Activated CD8-positive, alpha-beta memory T cell treated with anti-CD3 and anti-CD28 coated beads for 4 hours (primary cell): ENCODE results near the gene WDR37.
"Not testable (repeated sequence)": the region's sequence is repeated elsewhere in the genome, so short reads cannot be mapped to it uniquely, and the experiment has no call there.

Experiments
- DNase-seq, 2 donors: peaks; one replicate each; pipeline ENCODE4 v3.0.0-alpha.2; 2020; ENCODE audit warnings: low read depth in 2 of 2

Gene WDR37

GRCh38 chr10:1153251-1153763 lies 97.1 kb downstream of the WDR37 start:
- no peak for DNase-seq

GRCh38 chr10:1153805-1154351 lies 97.7 kb downstream of the WDR37 start:
- DNase-seq = no peak

GRCh38 chr10:1154531-1155295 lies 98.5 kb downstream of the WDR37 start:
- no peak for DNase-seq

- DNase-seq = no peak
These were observed 99.8 kb downstream of the WDR37 start for GRCh38 chr10:1155791-1156615.

- DNase-seq = no peak
These were observed 100.4 kb downstream of the WDR37 start for GRCh38 chr10:1156616-1156886.

GRCh38 chr10:1156921-1157614 lies 100.9 kb downstream of the WDR37 start:
- DNase-seq = no peak

- DNase-seq = no peak
These were observed 101.4 kb downstream of the WDR37 start for GRCh38 chr10:1157615-1157933.

- DNase-seq = no peak
These were observed 101.9 kb downstream of the WDR37 start for GRCh38 chr10:1158066-1158465.

- not testable (repeated sequence) for DNase-seq
These were observed 102.4 kb downstream of the WDR37 start for GRCh38 chr10:1158536-1158935.

GRCh38 chr10:1159131-1160061 lies 103.2 kb downstream of the WDR37 start:
- no peak for DNase-seq

GRCh38 chr10:1160561-1161314 lies 104.6 kb downstream of the WDR37 start:
- DNase-seq = no peak

- DNase-seq = not testable (repeated sequence)
These were observed 105.1 kb downstream of the WDR37 start for GRCh38 chr10:1161315-1161673.

- DNase-seq = no peak
These were observed 106.5 kb downstream of the WDR37 start for GRCh38 chr10:1162481-1163203.

GRCh38 chr10:1163204-1163660 lies 107.0 kb downstream of the WDR37 start:
- DNase-seq = no peak

GRCh38 chr10:1163831-1164230 lies 107.6 kb downstream of the WDR37 start:
- no peak for DNase-seq

- no peak for DNase-seq
These were observed 110.1 kb downstream of the WDR37 start for GRCh38 chr10:1166101-1166827.

- DNase-seq = no peak
These were observed 110.7 kb downstream of the WDR37 start for GRCh38 chr10:1166828-1167275.

- no peak for DNase-seq
These were observed 112.6 kb downstream of the WDR37 start for GRCh38 chr10:1168763-1169162.
